Posterior cingulate gyrus (tissue), 11 donors: ENCODE measurements around the gene SLC25A13.
"Not testable (repeated sequence)": the region's sequence is repeated elsewhere in the genome, so short reads cannot be mapped to it uniquely, and the experiment has no call there.

ENCODE experiments used
- DNase-seq, 10 donors: peaks; one replicate each; pipeline versions ENCODE4 v3.0.0 to v3.0.0-alpha.2; 2020 to 2021; ENCODE audit warnings: mixed read lengths in 3 of 10
- intact Hi-C: fragments of 100-400 bp; cut with DNase I; formaldehyde crosslinking; loops from one replicate; pipeline ENCODE4 v1.15.1; 2023

Gene SLC25A13, protein sequence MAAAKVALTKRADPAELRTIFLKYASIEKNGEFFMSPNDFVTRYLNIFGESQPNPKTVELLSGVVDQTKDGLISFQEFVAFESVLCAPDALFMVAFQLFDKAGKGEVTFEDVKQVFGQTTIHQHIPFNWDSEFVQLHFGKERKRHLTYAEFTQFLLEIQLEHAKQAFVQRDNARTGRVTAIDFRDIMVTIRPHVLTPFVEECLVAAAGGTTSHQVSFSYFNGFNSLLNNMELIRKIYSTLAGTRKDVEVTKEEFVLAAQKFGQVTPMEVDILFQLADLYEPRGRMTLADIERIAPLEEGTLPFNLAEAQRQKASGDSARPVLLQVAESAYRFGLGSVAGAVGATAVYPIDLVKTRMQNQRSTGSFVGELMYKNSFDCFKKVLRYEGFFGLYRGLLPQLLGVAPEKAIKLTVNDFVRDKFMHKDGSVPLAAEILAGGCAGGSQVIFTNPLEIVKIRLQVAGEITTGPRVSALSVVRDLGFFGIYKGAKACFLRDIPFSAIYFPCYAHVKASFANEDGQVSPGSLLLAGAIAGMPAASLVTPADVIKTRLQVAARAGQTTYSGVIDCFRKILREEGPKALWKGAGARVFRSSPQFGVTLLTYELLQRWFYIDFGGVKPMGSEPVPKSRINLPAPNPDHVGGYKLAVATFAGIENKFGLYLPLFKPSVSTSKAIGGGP

DNA sequence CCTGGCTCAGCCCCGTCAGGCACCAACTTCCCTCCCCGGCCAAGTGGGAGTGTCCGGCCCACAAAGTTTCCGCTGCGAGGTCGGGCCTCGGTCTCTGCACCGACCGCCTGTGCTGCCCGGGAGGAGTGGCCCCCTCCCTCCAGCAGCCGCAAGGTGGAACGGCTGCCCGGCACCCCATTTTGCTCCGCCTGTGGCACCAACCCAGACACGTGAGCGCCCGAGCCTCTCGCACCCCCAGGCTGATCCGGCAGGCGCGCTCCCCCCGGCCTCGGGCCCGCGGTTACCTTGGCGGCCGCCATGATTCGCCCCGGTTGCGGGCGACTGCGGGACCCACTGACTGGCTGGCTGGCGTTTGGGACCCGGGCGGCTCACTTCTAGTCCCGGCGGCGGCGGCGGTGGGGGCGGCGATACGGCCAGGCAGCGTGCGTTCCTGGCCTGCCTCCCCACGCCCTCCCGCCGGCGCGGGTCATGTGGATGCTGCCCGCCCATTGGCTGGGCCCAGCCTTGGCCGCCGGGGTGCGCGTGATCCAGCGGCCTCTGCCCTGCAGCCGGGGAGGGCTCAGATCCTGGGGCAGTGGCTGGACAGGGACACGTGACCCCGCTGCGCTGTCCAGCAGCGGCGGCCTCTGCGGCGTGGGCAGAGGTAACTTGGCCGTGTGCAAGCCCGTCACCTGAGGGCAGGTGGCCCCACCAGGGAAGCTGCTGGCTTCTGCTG, at the start of gene SLC25A13:
TSS of gene SLC25A13 (minus strand) at position 441 of the 715 bp plus-strand sequence. CDS start at position 299, 142 bp downstream.
- intact Hi-C loops = no loop called here
- DNase-seq = peak; percentile 82 to 99 (median 88)

DNA sequence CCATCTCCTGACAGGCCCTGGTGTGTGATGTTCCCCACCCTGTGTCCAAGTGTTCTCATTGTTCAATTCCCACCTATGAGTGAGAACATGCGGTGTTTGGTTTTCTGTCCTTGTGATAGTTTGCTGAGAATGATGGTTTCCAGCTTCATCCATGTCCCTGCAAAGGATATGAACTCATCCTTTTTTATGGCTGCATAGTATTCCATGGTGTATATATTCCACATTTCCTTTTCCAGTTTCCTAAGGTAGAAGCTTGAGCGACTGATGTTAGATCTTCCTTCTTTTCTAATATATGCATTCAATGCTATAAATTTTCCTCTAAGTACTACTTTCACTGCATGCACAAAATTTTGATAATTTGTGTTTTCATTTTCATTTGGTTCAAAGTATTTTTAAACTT, 44.0 kb upstream of the SLC25A13 start:
- DNase-seq, intact Hi-C loops: not testable (repeated sequence)

DNA sequence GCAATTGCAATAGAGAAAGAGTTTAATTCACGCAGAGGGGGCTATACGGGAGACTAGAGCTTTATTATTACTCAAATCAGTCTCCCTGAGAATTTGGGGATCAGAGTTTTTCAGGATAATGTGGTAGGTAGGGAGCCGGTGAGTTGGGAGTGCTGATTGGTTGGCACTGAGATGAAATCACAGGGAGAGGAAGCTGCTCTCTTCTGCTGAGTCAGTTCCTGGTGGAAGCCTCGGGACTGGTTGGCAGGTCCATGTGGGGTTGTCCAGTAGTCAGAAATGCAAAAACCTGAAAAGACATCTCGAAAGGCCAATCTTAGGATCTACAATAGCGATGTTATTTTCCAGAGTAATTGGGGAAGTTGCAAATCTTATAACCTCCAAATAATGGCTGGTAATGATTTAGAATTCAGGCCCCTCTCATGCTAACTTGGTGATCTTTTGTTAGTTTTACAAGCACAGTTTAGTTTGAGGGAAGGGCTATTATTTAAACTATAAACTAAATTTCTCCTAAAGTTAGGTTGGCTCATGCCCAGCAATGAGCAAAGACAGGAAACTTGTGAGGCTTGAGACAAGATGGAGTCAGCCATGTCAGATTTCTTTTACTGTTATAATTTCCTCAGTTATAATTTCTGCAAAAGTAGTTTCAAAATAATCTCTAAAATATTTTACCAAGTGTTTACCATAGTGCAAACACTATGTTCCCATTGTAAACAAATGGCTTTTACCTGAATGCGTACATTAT, 39.4 kb upstream of the SLC25A13 start:
- intact Hi-C loops = no loop called here
- DNase-seq = no peak

DNA sequence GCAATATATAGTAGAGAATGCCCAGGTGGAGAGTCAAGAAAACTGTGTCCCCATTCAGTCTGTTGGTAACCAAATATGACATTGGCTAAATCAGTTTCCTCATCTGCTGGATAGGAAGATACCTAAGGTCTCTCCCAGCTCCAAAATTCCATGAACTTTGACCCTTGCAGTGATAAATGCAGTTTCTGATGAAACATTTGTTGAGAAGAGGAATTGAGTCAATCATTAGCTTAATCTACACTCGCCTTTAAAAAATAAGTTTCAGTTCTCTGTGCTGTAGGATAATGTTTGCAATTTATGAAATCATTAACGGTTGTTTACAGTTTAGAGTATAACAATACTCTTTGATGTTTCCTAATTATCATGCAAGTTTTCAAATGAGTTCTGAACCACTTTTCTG, 38.0 kb upstream of the SLC25A13 start:
- DNase-seq = no peak

DNA sequence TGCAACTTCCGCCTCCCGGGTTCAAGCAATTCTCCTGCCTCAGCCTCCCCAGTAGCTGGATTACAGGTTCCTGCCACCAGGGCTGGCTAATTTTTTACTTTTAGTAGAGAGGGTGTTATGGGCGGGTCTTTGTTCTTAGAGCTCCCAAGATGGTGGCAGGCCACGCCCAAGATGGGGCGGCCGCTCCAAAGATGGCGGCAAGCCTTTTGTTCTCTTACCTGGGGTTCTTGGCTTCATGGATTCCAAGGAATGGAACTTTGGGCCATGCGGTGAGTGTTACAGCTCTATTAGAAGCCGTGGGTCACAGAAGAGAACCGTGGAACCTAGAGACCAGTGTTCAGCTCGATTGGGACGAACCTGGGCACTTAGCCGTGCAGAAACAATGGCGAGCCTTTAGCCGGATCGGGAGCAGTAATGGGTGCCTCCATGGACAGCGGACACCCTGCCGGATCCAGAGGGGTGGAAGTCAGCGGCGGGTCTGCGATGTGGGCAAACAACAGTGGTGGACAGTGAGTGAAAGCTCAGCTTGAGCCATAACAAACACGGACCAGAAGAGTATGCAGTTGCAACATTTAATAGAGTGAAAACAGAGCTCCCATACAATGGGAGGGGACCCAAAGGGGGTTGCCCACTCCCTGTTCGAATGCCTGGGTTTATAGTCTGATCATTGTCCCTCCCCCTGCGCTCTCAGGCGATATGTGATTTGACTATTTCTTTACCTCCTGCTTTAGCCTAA, 36.5 kb upstream of the SLC25A13 start:
- DNase-seq, intact Hi-C loops: not testable (repeated sequence)

More for the DNA sequence above, 38.0 kb upstream of the SLC25A13 start:
- intact Hi-C loops = no loop called here

DNA sequence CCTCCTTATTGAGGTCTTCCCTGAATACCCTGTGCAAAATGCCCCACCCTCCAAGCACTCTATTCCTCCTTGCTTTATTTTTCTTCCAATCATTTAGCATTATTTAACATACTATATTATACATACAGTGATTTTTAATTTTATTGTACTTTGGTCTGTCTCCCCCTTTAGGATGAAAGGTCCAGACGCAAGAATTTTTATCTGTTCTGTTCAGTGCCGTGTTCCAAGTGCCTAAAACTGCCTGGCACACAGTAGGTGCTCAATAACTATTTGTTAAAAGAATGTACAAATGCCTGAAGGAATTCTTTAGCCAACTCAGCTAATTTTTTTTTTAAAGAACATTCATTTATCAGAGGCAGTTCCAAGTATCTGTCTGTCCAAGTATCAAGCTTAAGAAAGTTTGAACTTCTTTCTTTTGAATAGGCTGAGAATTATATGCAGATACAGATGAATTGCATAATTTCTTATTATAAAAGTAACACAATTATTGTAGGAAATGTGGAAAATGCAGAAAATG, 34.1 kb upstream of the SLC25A13 start:
- intact Hi-C loops = no loop called here
- DNase-seq = no peak

DNA sequence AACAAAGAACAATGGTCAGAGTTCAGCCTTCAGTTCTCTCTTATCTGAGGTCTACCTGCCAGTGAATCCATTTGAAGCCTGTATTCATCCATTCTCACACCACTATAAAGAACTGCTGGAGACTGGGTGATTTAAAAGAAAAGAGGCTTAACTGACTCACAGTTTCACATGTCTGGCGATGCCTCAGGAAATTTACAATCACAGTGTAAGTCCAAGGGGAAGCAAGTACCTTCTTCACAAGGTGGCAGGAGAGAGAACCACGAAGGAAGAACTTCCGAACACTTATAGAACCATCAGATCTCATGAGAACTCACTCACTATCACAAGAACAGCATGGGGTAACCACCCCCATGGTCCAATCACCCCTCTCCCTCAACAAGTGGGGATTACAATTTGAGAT, 33.0 kb upstream of the SLC25A13 start:
- DNase-seq = no peak
- intact Hi-C loops = no loop called here

DNA sequence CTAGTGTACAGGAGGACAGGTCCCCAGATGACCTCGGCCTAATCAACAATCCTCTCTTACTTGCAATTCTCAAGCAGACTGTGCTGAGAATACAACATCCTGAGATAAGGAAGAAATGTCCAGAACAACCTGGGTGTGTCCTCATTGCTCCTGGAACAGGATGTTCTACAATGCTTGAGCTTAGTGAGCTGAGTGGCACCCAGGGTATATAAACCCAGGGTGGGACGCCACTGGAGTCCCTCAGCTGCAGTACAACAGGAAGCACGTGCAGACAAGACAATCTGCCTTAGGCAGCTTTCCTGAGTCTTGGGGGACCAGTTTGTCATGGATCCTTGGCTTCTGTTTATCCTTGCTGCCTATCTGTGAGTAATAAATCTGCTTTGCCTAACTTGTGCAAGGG, 27.7 kb upstream of the SLC25A13 start:
- DNase-seq = no peak
- intact Hi-C loops = no loop called here

DNA sequence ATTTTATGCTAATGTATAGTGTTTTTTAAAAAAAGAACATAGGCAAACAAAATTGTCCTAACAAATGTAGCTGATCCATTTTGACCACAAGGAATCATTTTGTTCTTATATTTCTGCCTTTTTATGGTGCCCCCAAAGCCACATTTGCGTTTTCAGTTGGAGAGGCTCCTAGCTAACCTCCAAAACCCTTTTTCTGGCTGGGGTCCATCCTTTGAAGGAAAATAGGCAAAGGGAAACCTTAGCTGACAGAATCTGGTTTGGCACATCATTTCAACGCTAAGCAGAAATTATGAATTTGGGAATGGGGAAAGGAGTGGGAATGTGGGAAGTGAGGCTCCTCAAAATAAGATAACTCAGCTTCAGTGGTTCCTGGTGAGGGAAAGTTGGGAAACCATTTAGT, 25.6 kb upstream of the SLC25A13 start:
- no peak for DNase-seq
- intact Hi-C loops = no loop called here

DNA sequence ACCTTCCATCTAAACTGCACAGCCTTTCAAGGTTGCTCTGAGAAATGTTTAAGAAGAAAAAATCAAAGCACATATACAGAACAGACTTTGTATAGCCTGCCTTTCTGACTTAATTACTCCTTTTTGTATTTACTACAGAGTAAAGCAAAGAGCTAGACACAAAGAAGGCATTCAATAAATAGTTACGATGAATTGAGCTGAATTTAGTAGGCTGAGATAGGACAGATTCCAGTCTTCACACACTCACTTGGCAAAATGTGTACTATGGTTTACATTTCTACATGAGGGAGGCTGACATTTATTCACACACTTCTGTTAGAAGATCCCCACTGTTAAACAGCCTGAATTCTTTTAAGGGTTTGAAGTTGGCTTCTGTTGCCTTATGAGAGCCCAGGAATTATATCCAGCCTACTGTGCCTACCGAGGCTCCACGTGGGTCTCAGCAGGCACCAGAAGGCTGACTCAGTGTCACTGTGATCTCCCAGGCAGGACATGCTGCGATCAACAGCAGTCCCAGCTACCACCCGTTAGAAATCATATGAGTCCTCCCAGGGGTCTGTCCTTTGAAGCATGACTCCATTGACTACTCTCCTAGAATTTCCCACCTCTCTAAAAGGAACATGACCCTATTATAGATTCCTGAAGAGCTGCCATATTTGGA, 24.5 kb upstream of the SLC25A13 start:
- DNase-seq = no peak
- intact Hi-C loops = no loop called here

DNA sequence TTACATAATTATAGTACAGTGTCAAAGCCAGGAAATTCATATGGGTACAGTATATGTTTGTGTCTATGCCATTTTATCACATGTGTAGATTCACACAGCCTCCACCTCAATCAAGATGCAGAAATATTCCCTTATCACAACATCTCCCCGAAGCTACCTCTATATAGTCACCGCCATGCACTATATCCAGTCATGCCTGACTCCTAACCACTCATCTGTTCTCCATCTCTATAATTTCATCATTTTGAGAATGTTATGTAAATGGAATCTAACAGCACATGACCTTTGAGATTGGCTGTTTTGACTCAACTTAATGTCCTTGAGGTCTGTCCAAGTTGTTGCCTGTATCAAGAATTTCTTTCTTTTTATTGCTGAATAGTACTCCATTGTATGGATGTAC, 22.3 kb upstream of the SLC25A13 start:
- DNase-seq = no peak
- intact Hi-C loops = no loop called here

DNA sequence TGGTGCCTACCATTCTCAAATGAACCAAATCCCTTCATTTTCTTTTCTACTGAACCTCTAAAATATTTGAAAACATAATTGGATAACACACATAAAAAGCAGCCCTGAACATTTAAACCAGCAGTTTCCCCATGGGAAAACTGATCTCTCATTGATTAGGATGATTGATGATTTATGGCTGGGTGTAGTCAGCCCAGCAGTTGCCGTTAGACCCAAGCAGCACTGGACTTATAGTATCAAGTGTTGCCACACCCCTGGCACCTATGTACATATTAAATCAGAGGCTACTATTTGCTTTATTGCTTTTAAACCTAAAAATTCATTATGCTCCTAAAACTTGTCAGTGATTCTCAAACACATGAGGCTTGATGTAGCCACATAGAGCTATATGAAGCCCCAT, 20.2 kb upstream of the SLC25A13 start:
- intact Hi-C loops = no loop called here
- DNase-seq = no peak

DNA sequence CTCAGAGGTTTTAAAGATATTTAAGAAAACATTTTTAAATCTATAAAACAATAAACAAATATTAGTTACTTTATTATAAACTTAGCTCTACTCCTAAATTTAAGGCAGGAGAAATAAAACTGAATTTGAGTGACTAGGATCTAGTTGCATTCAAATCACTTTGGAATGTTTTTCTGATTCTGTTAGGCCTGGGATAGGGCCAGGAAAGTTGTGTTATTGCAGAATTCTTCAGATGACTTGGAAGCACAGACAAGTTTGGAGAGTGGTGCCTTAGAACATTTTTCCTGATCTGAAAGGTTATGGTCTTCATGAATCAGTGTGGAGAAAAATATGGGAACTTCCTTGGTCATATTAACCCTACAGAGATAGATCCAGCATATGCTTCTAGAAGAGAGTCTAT, 15.6 kb upstream of the SLC25A13 start:
- DNase-seq = no peak
- intact Hi-C loops = no loop called here

DNA sequence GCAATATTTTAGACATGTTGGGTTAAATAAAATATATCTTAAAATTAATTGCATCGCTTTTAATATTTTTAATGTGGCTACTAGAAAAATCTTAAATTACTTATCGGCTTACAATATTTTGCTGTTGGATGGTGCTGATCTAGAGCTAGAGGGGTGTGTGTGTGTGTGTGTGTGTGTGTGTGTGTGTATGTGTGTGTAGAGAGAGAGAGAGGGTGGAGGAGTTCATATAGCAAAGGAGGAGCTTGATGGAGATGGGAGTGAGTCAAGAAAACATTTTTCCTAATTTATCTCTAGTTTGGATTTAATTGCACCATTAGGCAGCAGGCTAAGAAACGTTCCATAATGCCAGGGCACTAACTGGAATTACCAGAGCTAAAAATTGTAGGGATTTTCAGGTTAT, 10.4 kb upstream of the SLC25A13 start:
- DNase-seq = no peak
- intact Hi-C loops = no loop called here

DNA sequence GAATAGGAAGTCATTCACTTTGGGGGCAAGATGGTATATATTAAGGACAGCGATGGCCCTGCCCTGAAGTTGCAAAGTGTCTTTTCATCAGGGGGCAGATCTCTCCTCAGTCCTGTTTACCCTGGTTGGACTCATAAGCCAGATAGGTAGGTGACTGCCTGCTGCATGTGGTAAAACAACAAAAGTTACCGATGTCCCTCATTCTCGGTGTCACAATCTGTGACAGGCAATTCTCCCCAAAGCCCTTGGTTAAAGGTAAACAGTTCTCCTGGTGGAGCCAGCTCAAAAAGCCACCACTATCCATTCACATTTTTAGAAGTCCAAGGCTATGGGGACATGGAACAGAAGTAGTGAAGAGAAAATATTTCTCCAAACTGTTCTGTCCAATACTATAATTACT, 9.9 kb upstream of the SLC25A13 start:
- intact Hi-C loops = no loop called here
- no peak for DNase-seq

DNA sequence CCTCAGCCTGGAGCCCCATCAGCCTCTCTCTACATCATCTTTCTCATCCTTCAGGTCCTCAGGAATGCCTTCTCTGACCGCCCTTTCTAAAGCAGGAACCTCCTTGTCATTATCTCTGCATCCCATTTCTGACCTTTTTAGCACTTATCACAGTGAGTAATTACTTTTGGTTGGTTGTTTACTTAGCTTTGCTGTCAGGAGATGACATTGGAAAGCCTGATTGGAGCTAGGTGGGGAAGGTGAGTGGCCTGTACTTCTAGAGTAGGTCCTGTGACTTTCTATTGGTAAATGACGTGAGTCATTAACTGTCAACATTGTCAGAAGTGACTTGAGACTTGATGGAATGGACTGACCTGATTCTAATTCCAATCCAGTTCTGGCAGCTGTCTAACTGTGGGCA, 9.3 kb upstream of the SLC25A13 start:
- no peak for DNase-seq
- intact Hi-C loops = no loop called here

DNA sequence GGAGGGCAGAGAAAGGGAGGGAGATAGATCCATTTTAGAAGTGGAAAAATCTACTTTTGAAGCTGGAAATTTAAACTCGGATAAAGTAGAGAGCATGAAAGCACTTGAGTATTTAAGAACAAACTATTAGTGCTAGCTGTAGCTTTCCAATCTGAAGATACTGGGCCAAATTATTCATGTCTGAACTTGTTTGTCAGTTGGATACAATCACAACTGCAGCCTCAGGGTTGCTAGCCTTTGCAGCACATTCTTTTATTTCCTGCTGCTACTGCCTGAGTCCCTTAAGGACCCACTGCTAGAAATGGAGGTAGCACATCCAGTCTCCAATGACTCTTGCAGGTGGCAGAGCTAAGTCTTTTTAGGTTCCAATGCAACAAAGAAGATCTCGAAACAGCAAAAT, 8.3 kb upstream of the SLC25A13 start:
- intact Hi-C loops = no loop called here

DNA sequence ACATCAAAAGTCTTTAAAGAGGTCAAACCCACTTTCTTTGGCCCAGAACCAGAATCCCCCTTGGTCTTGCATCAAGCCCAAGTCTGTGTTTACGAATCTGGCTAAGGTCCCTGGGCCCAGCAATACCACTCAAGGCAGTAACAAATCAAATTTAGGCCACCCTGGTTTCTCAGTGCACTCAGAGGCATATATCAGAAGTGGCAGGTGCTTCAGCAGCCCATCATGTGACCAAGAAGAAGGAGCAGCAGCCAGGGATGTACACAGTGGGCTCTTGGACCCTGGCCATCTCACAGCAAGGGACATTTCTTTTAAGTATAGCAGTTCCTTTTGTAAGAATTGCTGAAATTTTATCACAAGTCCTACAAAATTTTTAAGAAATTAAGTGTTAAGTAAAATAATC, 7.3 kb upstream of the SLC25A13 start:
- intact Hi-C loops = no loop called here
- no peak for DNase-seq

More for the DNA sequence above, 8.3 kb upstream of the SLC25A13 start:
- no peak for DNase-seq

DNA sequence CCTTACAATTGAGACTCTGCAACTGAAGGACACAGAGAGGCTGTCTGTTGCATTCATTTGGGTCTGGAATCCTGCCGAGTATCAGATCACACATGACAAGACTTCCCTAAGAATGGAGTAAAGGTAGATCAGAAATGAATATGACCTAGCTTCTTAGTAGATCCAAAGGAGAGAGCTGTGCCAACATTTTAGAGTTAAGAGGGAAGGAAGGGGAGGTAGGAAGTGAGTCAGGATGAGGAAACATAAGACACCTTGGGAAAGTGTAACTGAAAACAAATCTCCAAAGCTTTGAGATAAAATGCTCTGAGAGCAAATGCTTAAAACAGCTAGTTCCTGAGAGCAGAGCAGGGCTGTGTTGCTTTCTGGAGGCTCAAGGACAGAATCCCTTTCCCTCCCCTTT, 6.1 kb upstream of the SLC25A13 start:
- intact Hi-C loops = no loop called here
- DNase-seq = no peak
